ENCODE results near the gene OR2T10. TPM values are rescaled to one million over a fixed set of nuclear protein-coding genes. Genes with fewer than 3 reads are reported as not detected.

OR2T10 gene
- total RNA-seq, 1 experiment from 2014 or later, result not detected

DNA sequence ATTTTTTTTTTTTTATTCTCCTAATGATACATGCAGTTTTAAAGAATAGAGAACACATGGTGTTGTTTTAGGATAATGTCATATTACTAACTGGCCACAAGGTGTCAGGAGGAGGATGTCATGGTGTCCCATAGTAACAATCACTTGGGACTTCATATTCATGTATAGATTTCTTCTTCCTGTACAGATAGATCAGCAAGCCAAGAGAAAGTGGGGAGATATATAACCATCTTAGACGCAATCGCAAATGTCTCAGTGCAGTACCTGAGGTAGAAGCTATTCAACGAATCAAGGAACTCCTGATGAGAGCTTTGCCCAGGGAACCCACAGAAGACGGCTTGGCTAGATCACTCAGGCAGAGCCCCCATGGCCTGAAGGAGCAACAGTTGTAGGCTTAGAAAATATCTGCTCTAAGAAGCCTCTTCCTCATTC is 25.1 kb upstream of the OR2T10 start:
- no peak for DNase-seq (ENCODE audit: low read depth in 1 of 2, low spot score in 2 of 2)
- no peaks in the 10 kb centered on the region for H3K4me1 ChIP-seq (replicated peaks)
- no peak overlapping the region for H3K27ac ChIP-seq
- H3K9me3 ChIP-seq (replicated peaks), result no peaks in the 10 kb centered on the region
- H3K36me3 ChIP-seq, result no peaks in the 10 kb centered on the region
- no peaks in the 10 kb centered on the region for H3K27me3 ChIP-seq (replicated peaks)
- H3K4me3 ChIP-seq, result no peak overlapping the region

DNA sequence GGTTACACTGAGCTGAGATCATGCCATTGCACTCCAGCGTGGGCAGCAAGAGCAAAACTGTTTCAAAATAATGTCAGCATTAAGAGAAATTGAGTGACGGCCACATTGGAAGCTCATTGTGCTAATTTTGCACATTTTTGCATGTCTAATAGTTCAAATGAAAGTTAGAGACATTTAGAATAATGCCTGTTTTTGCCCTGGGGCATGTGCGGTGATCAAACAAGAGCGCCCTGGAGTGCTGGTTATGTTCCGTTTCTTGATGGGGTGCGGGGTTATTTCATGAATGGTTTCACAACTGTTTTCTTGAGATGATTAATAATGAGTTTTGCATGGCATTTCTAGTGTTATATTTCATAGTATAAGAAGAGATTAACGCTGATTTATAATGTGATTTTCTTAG is 24.3 kb upstream of the OR2T10 start:
- Histone ChIP-seq H3K4me3 (no peak overlapping the region), H3K4me1 (replicated peaks) (no peaks in the 10 kb centered on the region), H3K27ac (no peak overlapping the region), H3K36me3 (no peaks in the 10 kb centered on the region), H3K27me3 (replicated peaks) (no peaks in the 10 kb centered on the region), H3K9me3 (replicated peaks) (no peaks in the 10 kb centered on the region)
- no peak for DNase-seq (ENCODE audit: low read depth in 1 of 2, low spot score in 2 of 2)

DNA sequence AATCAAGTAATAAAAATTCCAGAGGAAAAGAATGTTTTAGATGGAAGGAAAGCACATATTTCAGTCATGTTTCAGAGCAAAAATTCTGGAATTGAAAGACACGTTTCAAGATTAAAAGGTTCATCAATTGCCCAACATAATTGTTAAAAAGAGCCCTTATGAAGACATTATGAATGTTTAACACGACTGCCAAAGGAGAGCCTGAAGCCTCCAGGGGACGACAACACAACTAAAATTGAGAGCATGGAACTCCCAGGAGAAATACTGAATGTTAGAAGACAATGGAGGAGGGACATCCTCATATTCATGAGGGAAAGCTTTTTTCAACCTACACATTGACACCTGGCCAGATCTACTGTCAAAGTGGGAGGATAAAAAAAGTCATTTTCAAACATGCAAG is 21.4 kb upstream of the OR2T10 start:
- Histone ChIP-seq H3K27ac (no peak overlapping the region), H3K4me1 (replicated peaks) (no peaks in the 10 kb centered on the region), H3K27me3 (replicated peaks) (no peaks in the 10 kb centered on the region), H3K9me3 (replicated peaks) (no peaks in the 10 kb centered on the region), H3K4me3 (no peak overlapping the region), H3K36me3 (no peaks in the 10 kb centered on the region)
- DNase-seq (ENCODE audit: low read depth in 1 of 2, low spot score in 2 of 2), result no peak

DNA sequence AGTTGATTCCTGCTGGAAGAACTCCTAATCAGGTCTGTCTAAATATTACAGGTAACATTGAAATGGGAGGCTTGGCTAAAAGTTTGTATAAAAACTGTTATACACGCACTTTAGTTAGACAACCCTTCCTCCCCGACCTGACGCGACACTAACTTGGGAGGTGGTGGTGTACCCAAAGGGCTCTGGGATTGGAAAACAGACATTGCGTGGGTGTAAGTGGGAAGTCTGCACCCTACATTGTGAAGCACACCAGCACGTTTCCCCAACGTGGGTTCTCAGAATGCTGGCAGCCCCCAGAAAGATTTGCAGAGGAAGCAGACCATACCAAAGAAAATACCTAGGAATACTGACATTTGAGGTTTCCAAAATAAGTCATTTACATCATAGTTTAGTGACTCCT is 20.6 kb upstream of the OR2T10 start:
- Histone ChIP-seq H3K27ac (no peak overlapping the region), H3K4me3 (no peak overlapping the region), H3K4me1 (replicated peaks) (no peaks in the 10 kb centered on the region), H3K36me3 (no peaks in the 10 kb centered on the region), H3K27me3 (replicated peaks) (no peaks in the 10 kb centered on the region), H3K9me3 (replicated peaks) (no peaks in the 10 kb centered on the region)
- no peak for DNase-seq (ENCODE audit: low read depth in 1 of 2, low spot score in 2 of 2)

DNA sequence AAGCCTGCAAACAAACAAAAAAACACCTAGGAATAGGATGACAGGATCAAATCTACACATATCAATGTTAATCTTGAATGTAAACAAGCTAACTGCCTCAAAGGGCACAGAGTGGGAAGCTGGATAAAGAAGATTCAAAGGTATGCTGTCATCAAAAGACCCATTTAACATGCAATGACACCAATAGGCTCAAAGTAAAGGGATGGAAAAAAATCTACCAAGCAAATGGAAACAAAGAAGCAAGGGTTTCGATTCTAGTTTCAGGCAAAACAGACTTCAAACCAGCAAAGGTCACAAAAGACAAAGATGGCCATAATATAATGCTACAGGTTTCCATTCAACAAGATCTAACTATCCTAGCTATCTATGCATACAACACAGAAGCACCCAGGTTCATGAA is 16.2 kb upstream of the OR2T10 start:
- no peaks in the 10 kb centered on the region for H3K36me3 ChIP-seq
- DNase-seq (ENCODE audit: low read depth in 1 of 2, low spot score in 2 of 2), result no peak
- no peak overlapping the region for H3K4me3 ChIP-seq
- H3K27ac ChIP-seq, result no peak overlapping the region
- no peaks in the 10 kb centered on the region for H3K27me3 ChIP-seq (replicated peaks)
- no peaks in the 10 kb centered on the region for H3K4me1 ChIP-seq (replicated peaks)
- no peaks in the 10 kb centered on the region for H3K9me3 ChIP-seq (replicated peaks)

DNA sequence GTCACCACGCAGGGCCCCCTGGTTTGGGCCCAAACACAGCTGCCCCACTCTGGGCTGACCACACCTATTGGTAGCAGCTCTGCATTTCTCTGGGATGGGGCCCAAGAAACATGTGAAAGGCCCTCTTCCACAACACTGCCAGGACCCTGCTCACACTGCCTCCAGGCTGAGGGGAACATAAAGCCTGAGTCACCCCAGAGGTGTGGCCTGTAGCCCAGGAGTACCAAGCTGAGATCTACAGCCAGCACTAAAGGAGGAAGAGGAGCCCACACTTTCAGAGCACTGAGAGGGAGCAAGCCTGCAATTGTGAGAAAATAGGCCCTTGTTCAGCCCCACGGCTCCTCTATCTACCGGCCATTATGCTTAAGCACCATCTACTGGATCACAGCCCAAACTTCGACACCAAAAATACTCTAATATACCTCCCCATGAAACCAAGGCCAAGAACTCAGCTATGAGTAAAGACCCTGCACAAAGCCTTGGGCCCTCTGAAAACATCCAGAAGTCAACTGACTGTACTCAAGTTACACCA is 14.4 kb upstream of the OR2T10 start:
- Histone ChIP-seq H3K4me1 (replicated peaks) (no peaks in the 10 kb centered on the region), H3K27me3 (replicated peaks) (no peaks in the 10 kb centered on the region), H3K27ac (no peak overlapping the region), H3K9me3 (replicated peaks) (no peaks in the 10 kb centered on the region), H3K4me3 (no peak overlapping the region), H3K36me3 (no peaks in the 10 kb centered on the region)
- no peak for DNase-seq (ENCODE audit: low read depth in 1 of 2, low spot score in 2 of 2)

DNA sequence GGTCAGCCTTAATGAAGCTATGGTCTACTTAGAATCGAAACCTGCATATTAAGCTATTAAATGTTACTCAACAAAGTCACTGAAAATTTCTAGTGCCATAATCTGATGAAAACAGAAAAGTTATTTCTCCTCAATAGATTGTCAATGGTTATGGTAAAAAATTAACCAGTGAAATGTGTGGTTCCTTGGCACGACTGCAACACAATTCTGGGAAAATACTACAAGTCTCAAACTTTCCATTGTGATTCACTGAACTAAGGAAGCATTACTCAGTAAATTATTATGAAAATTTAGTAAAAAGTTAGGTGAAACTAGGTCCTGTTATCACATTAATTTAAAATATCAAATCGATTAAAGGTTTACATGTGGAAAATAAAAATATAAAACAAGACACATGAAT is 12.8 kb upstream of the OR2T10 start:
- Histone ChIP-seq H3K4me3 (no peak overlapping the region), H3K36me3 (no peaks in the 10 kb centered on the region), H3K27ac (no peak overlapping the region), H3K27me3 (replicated peaks) (no peaks in the 10 kb centered on the region), H3K4me1 (replicated peaks) (no peaks in the 10 kb centered on the region), H3K9me3 (replicated peaks) (no peaks in the 10 kb centered on the region)
- no peak for DNase-seq (ENCODE audit: low read depth in 1 of 2, low spot score in 2 of 2)

DNA sequence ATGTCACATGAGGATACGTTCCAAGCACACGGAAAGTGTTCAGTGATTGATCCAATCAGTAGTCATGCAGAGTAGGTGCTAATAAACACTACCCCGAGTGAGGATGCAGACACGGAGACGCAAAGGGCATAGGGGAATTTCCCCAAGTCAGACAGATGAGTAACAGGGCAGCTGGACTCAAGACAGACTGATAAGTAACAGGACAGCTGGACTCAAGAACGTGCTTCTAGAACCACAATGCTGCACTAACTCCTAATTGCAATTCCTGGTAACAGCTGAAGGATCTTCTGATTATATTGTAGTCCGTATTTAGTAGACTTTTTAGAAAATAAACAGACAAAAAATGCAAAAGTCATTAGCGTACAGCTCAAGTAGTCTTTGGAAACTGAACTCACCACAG is 1.9 kb upstream of the OR2T10 start:
- Histone ChIP-seq H3K27ac (no peak overlapping the region), H3K4me3 (no peak overlapping the region), H3K9me3 (replicated peaks) (no peaks in the 10 kb centered on the region), H3K27me3 (replicated peaks) (no peaks in the 10 kb centered on the region), H3K4me1 (replicated peaks) (no peaks in the 10 kb centered on the region), H3K36me3 (no peaks in the 10 kb centered on the region)
- no peak for DNase-seq (ENCODE audit: low read depth in 1 of 2, low spot score in 2 of 2)

DNA sequence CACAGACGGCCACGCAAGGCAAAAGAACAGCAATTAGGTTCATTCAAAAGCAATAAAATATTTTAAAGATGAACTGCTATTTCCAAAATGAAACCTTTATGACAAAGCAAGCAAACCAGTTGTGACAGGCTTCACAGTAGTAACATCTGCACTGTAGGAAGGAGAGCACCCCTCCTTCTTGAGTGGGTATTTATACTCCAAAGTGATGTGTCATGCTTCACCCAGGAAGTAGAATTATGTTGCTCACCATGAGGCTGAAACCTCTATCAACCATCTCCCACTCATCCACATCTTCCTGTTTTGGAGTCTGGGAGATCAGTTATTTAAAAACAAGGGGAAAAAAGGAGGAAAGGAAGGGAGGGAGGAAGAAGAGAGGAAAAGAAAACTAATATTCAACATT is 885 bp downstream of the OR2T10 start:
- no peak for DNase-seq (ENCODE audit: low read depth in 1 of 2, low spot score in 2 of 2)
- Histone ChIP-seq H3K4me1 (replicated peaks) (no peaks in the 10 kb centered on the region), H3K27ac (no peak overlapping the region), H3K4me3 (no peak overlapping the region), H3K36me3 (no peaks in the 10 kb centered on the region), H3K9me3 (replicated peaks) (no peaks in the 10 kb centered on the region), H3K27me3 (replicated peaks) (no peaks in the 10 kb centered on the region)

DNA sequence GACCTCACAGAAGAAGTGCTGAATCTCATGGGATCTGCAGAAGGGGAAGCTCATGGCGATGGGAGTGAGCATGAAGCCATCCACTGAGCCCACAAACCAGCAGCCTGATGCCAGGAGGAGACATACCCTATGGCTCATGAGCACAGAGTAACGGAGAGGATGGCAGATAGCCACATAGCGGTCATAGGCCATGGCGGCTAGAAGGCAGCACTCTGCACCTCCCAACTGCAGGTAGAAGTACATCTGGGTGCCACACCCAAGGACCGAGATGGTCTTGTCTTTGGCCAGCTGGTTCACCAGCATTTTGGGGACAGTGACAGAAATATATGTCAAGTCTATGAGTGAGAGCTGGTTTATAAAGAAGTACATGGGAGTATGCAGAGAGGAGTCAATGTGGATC is 4.3 kb downstream of the OR2T10 start:
- H3K36me3 ChIP-seq, result no peaks in the 10 kb centered on the region
- H3K9me3 ChIP-seq (replicated peaks), result no peaks in the 10 kb centered on the region
- no peak overlapping the region for H3K4me3 ChIP-seq
- H3K4me1 ChIP-seq (replicated peaks), result no peaks in the 10 kb centered on the region
- DNase-seq (ENCODE audit: low read depth in 1 of 2, low spot score in 2 of 2), result no peak
- H3K27ac ChIP-seq, result no peak overlapping the region
- no peaks in the 10 kb centered on the region for H3K27me3 ChIP-seq (replicated peaks)

DNA sequence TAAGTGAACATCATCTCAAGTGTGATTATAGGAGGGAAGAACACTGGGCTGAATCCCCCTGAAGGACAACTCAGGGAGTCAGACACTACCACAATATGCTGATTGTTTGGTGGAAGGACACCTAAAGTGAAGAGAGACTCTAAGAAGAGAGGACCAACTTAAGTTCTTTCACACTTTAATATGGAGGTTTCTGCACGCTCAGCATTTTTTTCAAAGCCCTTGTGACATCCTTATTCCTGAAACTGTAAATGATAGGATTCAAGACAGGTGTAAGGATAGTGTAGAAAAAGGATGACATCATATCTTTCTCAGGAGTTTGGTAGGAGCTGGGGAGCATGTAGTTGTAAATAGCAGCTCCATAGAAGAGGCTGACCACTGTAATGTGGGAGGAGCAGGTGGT is 4.8 kb downstream of the OR2T10 start:
- no peak overlapping the region for H3K4me3 ChIP-seq
- H3K9me3 ChIP-seq (replicated peaks), result no peaks in the 10 kb centered on the region
- H3K36me3 ChIP-seq, result no peaks in the 10 kb centered on the region
- no peak for DNase-seq (ENCODE audit: low read depth in 1 of 2, low spot score in 2 of 2)
- no peak overlapping the region for H3K27ac ChIP-seq
- no peaks in the 10 kb centered on the region for H3K4me1 ChIP-seq (replicated peaks)
- H3K27me3 ChIP-seq (replicated peaks), result no peaks in the 10 kb centered on the region

DNA sequence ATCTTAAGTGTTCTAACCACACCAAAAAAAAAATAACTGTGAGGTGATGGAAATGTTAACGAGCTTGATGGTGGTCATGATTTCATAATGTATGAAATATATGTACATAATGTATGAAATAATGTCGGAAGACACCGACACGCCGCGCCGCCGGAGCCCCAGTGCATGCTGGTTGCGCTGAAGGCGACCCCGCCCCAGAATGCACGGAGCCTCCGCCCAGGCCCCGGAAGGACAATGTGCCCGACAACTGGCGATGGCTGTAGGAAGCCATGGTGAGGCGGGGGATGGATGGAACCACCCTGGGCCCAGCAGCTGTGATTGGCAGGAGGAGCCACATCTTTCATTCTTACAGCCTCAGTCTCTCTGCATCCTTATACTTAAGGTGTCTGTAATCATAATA is 7.4 kb downstream of the OR2T10 start:
- no peak for DNase-seq (ENCODE audit: low read depth in 1 of 2, low spot score in 2 of 2)
- Histone ChIP-seq H3K27me3 (replicated peaks) (no peaks in the 10 kb centered on the region), H3K27ac (no peak overlapping the region), H3K4me1 (replicated peaks) (no peaks in the 10 kb centered on the region), H3K9me3 (replicated peaks) (no peaks in the 10 kb centered on the region), H3K36me3 (no peaks in the 10 kb centered on the region), H3K4me3 (no peak overlapping the region)

DNA sequence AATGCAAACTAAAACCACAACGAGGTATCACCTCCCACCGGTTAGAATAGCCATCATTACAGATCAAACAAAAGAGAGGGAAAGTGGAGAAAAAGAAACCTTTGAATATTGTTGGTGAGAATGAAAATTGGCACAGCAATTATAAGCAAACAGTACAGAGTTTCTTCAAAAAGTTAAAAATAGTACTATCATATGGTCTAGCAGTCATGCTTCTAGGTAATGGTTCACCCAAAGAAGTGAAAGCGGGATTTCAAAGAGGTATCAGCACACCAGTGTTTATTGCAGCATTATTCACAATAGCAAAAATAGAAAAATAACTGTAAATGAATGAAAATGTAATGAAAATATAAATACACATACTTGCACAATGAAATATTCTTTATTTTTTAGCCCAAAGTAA is 8.2 kb downstream of the OR2T10 start:
- no peak overlapping the region for H3K4me3 ChIP-seq
- no peaks in the 10 kb centered on the region for H3K27me3 ChIP-seq (replicated peaks)
- H3K27ac ChIP-seq, result no peak overlapping the region
- H3K9me3 ChIP-seq (replicated peaks), result no peaks in the 10 kb centered on the region
- no peak for DNase-seq (ENCODE audit: low read depth in 1 of 2, low spot score in 2 of 2)
- H3K4me1 ChIP-seq (replicated peaks), result no peaks in the 10 kb centered on the region
- H3K36me3 ChIP-seq, result no peaks in the 10 kb centered on the region

DNA sequence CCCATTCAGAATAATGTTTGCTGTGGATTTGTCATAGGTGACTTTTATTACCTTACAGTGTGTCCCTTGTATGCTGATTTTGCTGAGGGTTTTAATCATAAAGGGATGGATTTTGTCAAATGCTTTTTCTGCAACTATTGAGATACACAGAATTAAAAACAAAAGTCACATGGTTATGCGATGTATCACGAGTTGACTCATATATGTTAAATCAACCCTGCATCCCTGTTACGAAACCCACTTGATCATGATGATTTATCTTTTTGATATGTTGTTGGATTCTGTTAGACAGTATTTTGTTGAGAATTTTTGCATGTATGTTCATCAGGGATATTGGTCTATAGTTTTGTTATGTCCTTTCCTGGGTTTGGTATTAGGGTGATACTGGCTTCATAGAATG is 12.2 kb downstream of the OR2T10 start:
- Histone ChIP-seq H3K27me3 (replicated peaks) (no peaks in the 10 kb centered on the region), H3K36me3 (no peaks in the 10 kb centered on the region), H3K9me3 (replicated peaks) (no peaks in the 10 kb centered on the region), H3K4me1 (replicated peaks) (no peaks in the 10 kb centered on the region), H3K4me3 (no peak overlapping the region), H3K27ac (no peak overlapping the region)
- no peak for DNase-seq (ENCODE audit: low read depth in 1 of 2, low spot score in 2 of 2)

DNA sequence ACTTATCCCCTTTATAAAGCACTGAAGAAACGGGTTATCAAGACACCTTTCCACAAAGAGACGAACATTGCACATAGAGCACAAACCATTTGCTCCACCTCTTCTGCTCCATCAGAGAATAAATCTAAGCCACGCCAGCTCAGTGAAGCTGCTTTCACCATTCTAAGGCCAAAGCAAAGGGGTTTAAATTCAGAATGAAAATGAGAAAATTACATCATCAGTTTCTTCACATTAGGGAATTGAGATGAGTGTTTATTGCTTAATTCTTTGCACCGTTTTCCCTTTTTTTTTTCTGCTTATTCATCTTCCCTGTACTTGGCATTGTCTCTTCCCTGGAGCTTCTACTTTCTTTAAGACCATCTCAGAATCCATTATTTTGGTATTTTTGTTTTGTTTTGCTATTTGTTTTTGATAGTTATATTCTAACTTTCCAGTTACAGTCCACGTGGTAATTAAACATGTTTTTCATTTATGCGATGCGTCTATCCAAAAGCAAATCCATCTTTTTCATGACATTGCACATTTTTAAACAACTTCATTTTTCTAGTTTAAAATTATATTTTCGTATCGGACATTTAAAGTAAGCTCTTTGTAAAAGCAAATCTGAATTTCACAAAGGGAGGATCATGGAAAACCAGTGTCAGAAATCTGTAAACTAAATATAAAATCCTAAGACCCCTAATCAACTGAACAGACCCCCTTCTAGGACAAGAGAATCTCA is 21.1 kb downstream of the OR2T10 start:
- no peaks in the 10 kb centered on the region for H3K27me3 ChIP-seq (replicated peaks)
- no peaks in the 10 kb centered on the region for H3K9me3 ChIP-seq (replicated peaks)
- H3K27ac ChIP-seq, result no peak overlapping the region
- H3K36me3 ChIP-seq, result no peaks in the 10 kb centered on the region
- H3K4me1 ChIP-seq (replicated peaks), result no peaks in the 10 kb centered on the region
- DNase-seq (ENCODE audit: low read depth in 1 of 2, low spot score in 2 of 2), result no peak
- H3K4me3 ChIP-seq, result no peak overlapping the region
